ENCODE results near the gene HYAL2. TPM values are rescaled to one million over a fixed set of nuclear protein-coding genes. Genes with fewer than 3 reads are reported as not detected.

The HYAL2 gene
- total RNA-seq, 1 donor from 2014 or later: 404 TPM

Other genes starting within 250 kb of the HYAL2 start
- gene RBM5, start 233.8 kb downstream of the HYAL2 start, total RNA-seq: 93.9 and 114 TPM in 2 replicates
- gene SEMA3F, start 167.4 kb downstream of the HYAL2 start, total RNA-seq: 42.6 and 106 TPM in 2 replicates
- not detected in 2 replicates for gene GNAT1, start 131.1 kb downstream of the HYAL2 start, total RNA-seq
- gene SLC38A3, start 117.5 kb downstream of the HYAL2 start, total RNA-seq: under 0.01 TPM in 1 of 2 replicates, not detected in the other
- gene GNAI2, start 86.5 kb downstream of the HYAL2 start, total RNA-seq: 319 and 452 TPM in 2 replicates
- gene SEMA3B, start 53.6 kb downstream of the HYAL2 start, total RNA-seq: 0.65 and 1.4 TPM in 2 replicates
- gene LSMEM2, start 43.7 kb downstream of the HYAL2 start, total RNA-seq: not detected in 2 replicates
- gene IFRD2, start 30.3 kb downstream of the HYAL2 start, total RNA-seq: 107 and 139 TPM in 2 replicates
- 5.2 and 6.2 TPM in 2 replicates for gene HYAL3, start 23.3 kb downstream of the HYAL2 start, total RNA-seq
- gene NAA80, start 23.3 kb downstream of the HYAL2 start, total RNA-seq: 1.7 and 2.6 TPM in 2 replicates
- gene HYAL1, start 19.2 kb downstream of the HYAL2 start, total RNA-seq: 0.65 and 1.4 TPM in 2 replicates
- 23.1 and 36.0 TPM in 2 replicates for gene TUSC2, start 5.5 kb upstream of the HYAL2 start, total RNA-seq
- 16.7 and 16.9 TPM in 2 replicates for gene RASSF1, start 18.1 kb upstream of the HYAL2 start, total RNA-seq
- 0.15 and 0.32 TPM in 2 replicates for gene ZMYND10, start 23.0 kb upstream of the HYAL2 start, total RNA-seq
- gene NPRL2, start 28.0 kb upstream of the HYAL2 start, total RNA-seq: 18.7 and 20.8 TPM in 2 replicates
- gene CYB561D2, start 28.1 kb upstream of the HYAL2 start, total RNA-seq: 26.6 and 29.2 TPM in 2 replicates
- gene TMEM115, start 36.8 kb upstream of the HYAL2 start, total RNA-seq: 33.6 and 41.6 TPM in 2 replicates
- not detected in 2 replicates for gene CACNA2D2, start 180.9 kb upstream of the HYAL2 start, total RNA-seq
- gene C3orf18, start 245.0 kb upstream of the HYAL2 start, total RNA-seq: 2.9 and 4.7 TPM in 2 replicates
- 9.7 and 15.2 TPM in 2 replicates for gene HEMK1, start 246.8 kb upstream of the HYAL2 start, total RNA-seq